Caco-2 (cell line): ENCODE data around the gene GP5. TPM values are rescaled to one million over a fixed set of nuclear protein-coding genes. Genes with fewer than 3 reads are reported as not detected.

Experiments used
- BruUV-seq: library from RNA; stranded (reverse); fragments of 400-500 nt; replicated peaks from 2 replicates; lab custom pipeline; 2021; lab: Mats Ljungman, UMichigan
- CTCF ChIA-PET: fragments of 300-600 bp; sonication (Branson Sonifier 250); formaldehyde crosslinking; loops from one replicate; lab custom pipeline; 2022; ENCODE audit warnings: antibody characterized with exemption; lab: Charles Lee
- POLR2A ChIA-PET: fragments of 300-600 bp; sonication (Branson Sonifier 250); formaldehyde crosslinking; loops from one replicate; lab custom pipeline; 2022; ENCODE audit warnings: antibody characterized with exemption; lab: Charles Lee
- DNase-seq, 2 experiments: peaks; one replicate each; pipeline versions ENCODE4 v3.0.0 to v3.0.0-alpha.2; 2020 to 2022
- H3K27me3 ChIP-seq: replicated peaks from 2 replicates; pipeline ENCODE4 v1.6.0; 2011; ENCODE audit warnings: low read length; ENCODE audit not compliant: control insufficient read depth, insufficient read depth
- H3K36me3 ChIP-seq: 2 replicates; pipeline ENCODE4 v1.5.1; 2011; ENCODE audit warnings: low read length; ENCODE audit not compliant: control insufficient read depth, insufficient read depth
- H3K4me1 ChIP-seq: fragments of 250-450 bp; sonication (Bioruptor Pico); 2 replicates; pipeline ENCODE4 v1.5.1; 2020; ENCODE audit warnings: mild to moderate bottlenecking
- H3K4me3 ChIP-seq: 2 replicates; pipeline ENCODE4 v1.5.1; 2011; ENCODE audit warnings: low read depth, mild to moderate bottlenecking, control low read depth, low read length
- H3K9me3 ChIP-seq: fragments of 250-450 bp; sonication (Bioruptor Pico); 2 replicates; pipeline ENCODE4 v1.5.1; 2020; ENCODE audit warnings: mild to moderate bottlenecking, moderate library complexity
- H3K27ac Mint-ChIP-seq: one replicate; pipeline ENCODE4 v1.8.0; 2022; ENCODE audit warnings: mixed read lengths; ENCODE audit not compliant: unreplicated experiment
- H3K27me3 Mint-ChIP-seq: one replicate; pipeline ENCODE4 v1.8.0; 2022; ENCODE audit warnings: mixed read lengths; ENCODE audit not compliant: insufficient read depth, unreplicated experiment
- H3K36me3 Mint-ChIP-seq: one replicate; pipeline ENCODE4 v1.8.0; 2022; ENCODE audit warnings: mild to moderate bottlenecking, mixed read lengths; ENCODE audit not compliant: insufficient read depth, unreplicated experiment
- H3K4me1 Mint-ChIP-seq: one replicate; pipeline ENCODE4 v1.8.0; 2022; ENCODE audit warnings: low read depth, mixed read lengths; ENCODE audit not compliant: unreplicated experiment
- H3K4me3 Mint-ChIP-seq: one replicate; pipeline ENCODE4 v1.8.0; 2022; ENCODE audit warnings: mild to moderate bottlenecking, moderate library complexity, mixed read lengths; ENCODE audit not compliant: unreplicated experiment
- H3K9me3 Mint-ChIP-seq: one replicate; pipeline ENCODE4 v1.8.0; 2022; ENCODE audit warnings: mixed read lengths; ENCODE audit not compliant: unreplicated experiment
- CTCF ChIP-seq, 2 experiments: fragments of 200-600 bp in 1 of 2; IDR thresholded peaks; 1 replicate in 1 of 2; 2 replicates in 1 of 2; pipeline versions ENCODE4 v1.5.1 to v1.8.0; 2011 to 2022; ENCODE audit warnings: antibody characterized with exemption in 1 of 2, control low read depth in 1 of 2, inconsistent platforms in 1 of 2, low read depth in 1 of 2, low read length in 1 of 2, mild to moderate bottlenecking in 1 of 2, moderate library complexity in 1 of 2; ENCODE audit not compliant: insufficient read depth in 1 of 2, severe bottlenecking in 1 of 2, unreplicated experiment in 1 of 2
- intact Hi-C: fragments of 100-400 bp; cut with micrococcal nuclease; formaldehyde crosslinking; loops from one replicate; pipeline ENCODE4 v1.10.0; 2022; ENCODE audit not compliant: unreplicated experiment
- total RNA-seq: library from RNA; stranded (reverse); gene quantifications from 2 replicates; pipeline ENCODE4 v1.2.3, GENCODE V29; 2022

The GP5 gene
- total RNA-seq, 1 experiment from 2014 or later = 0.25 TPM

GRCh38 chr3:194392576-194392975 is 6.5 kb downstream of the GP5 start:
- Histone ChIP-seq H3K27me3 (no peaks in the 10 kb centered on the region), H3K4me3 (no peak overlapping the region), H3K36me3 (no peaks in the 10 kb centered on the region), H3K4me1 (peaks cover 17% of the 10 kb centered on the region), H3K9me3 (0 out of 2 replicates have a peak, but pooled peaks cover 13% of the 10 kb centered on the region)
- intact Hi-C loops = no loop called here
- no peak overlapping the region for H3K4me3 Mint-ChIP-seq
- no peaks in the 10 kb centered on the region for H3K27me3 Mint-ChIP-seq
- DNase-seq = no peak
- ChIA-PET POLR2A (no interaction called here), CTCF (no interaction called here)
- H3K4me1 Mint-ChIP-seq = peaks cover 7% of the 10 kb centered on the region
- H3K27ac Mint-ChIP-seq = no peak overlapping the region
- TF ChIP-seq CTCF (IDR thresholded peaks at IDR 0.05; ENCODE audit: insufficient read depth in 1 of 2, low read depth in 1 of 2, low read length in 1 of 2, severe bottlenecking in 1 of 2, unreplicated experiment in 1 of 2) = no peak
- BruUV-seq = no TSS peak
- H3K9me3 Mint-ChIP-seq = peaks cover 24% of the 10 kb centered on the region
- no peaks in the 10 kb centered on the region for H3K36me3 Mint-ChIP-seq

DNA sequence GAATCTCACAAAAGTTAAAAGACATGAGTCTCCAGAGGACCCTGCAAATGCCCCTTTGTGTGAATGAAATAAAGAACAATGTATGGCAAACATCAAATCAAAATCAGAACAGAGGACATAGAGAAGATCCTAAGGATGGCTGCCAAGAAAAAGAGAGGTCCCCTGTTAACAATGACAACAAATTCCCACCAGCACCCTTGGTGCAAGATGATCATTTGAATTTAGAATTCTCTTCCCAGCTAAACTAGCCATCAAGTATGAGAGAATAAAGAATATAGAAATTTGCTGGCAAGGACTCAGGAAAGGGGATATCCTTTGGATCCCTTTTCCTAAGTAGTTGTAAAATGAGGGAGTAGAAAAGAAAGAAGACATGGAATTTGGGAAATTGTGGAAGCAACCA is 8.2 kb downstream of the GP5 start:
- peaks cover 17% of the 10 kb centered on the region for H3K4me1 Mint-ChIP-seq
- H3K9me3 Mint-ChIP-seq = peaks cover 24% of the 10 kb centered on the region
- no peaks in the 10 kb centered on the region for H3K36me3 ChIP-seq
- H3K4me3 ChIP-seq = no peak overlapping the region
- no TSS peak for BruUV-seq
- H3K4me3 Mint-ChIP-seq = no peak overlapping the region
- H3K27me3 Mint-ChIP-seq = no peaks in the 10 kb centered on the region
- H3K9me3 ChIP-seq = 0 out of 2 replicates have a peak, but pooled peaks cover 13% of the 10 kb centered on the region
- ChIA-PET POLR2A (no interaction called here), CTCF (no interaction called here)
- H3K27ac Mint-ChIP-seq = no peak overlapping the region
- intact Hi-C loops = no loop called here
- DNase-seq = no peak
- no peak for TF ChIP-seq CTCF (IDR thresholded peaks at IDR 0.05; ENCODE audit: insufficient read depth in 1 of 2, low read depth in 1 of 2, low read length in 1 of 2, severe bottlenecking in 1 of 2, unreplicated experiment in 1 of 2)
- no peaks in the 10 kb centered on the region for H3K36me3 Mint-ChIP-seq
- peaks cover 22% of the 10 kb centered on the region for H3K4me1 ChIP-seq
- H3K27me3 ChIP-seq = no peaks in the 10 kb centered on the region; the same call in 1 of the 2 replicates

- no TSS peak for BruUV-seq
- intact Hi-C loops = no loop called here
- H3K9me3 Mint-ChIP-seq = peaks cover 24% of the 10 kb centered on the region
- no peaks in the 10 kb centered on the region for H3K36me3 ChIP-seq
- H3K27me3 Mint-ChIP-seq = no peaks in the 10 kb centered on the region
- no peak overlapping the region for H3K4me3 Mint-ChIP-seq
- 0 out of 2 replicates have a peak, but pooled peaks cover 13% of the 10 kb centered on the region for H3K9me3 ChIP-seq
- no peak overlapping the region for H3K4me3 ChIP-seq
- peaks cover 11% of the 10 kb centered on the region for H3K4me1 ChIP-seq
- H3K27ac Mint-ChIP-seq = no peak overlapping the region
- ChIA-PET CTCF (no interaction called here), POLR2A (no interaction called here)
- H3K4me1 Mint-ChIP-seq = peaks cover 11% of the 10 kb centered on the region
- TF ChIP-seq CTCF (IDR thresholded peaks at IDR 0.05; ENCODE audit: insufficient read depth in 1 of 2, low read depth in 1 of 2, low read length in 1 of 2, severe bottlenecking in 1 of 2, unreplicated experiment in 1 of 2) = no peak
- H3K27me3 ChIP-seq = no peaks in the 10 kb centered on the region; the same call in 1 of the 2 replicates
- H3K36me3 Mint-ChIP-seq = no peaks in the 10 kb centered on the region
- DNase-seq = no peak
Observed at GRCh38 chr3:194389269-194389668, 9.8 kb downstream of the GP5 start.
